T-cell (primary cell): ENCODE results near the gene ARID3A. TPM values are rescaled to one million over a fixed set of nuclear protein-coding genes. Genes with fewer than 3 reads are reported as not detected.

Source experiments
- ATAC-seq, 4 experiments: fragments of 200-7000 bp in 3 of 4; fragments of 150-1000 bp in 1 of 4; cut with Tn5 transposase; replicated peaks in 1 of 4; 1 replicate in 3 of 4; 2 replicates in 1 of 4; pipeline ENCODE4 v1.10.0; 2021; ENCODE audit warnings: moderate library complexity in 3 of 4, mild to moderate bottlenecking in 2 of 4, moderate number of reproducible peaks in 1 of 4
- CTCF ChIA-PET, 2 donors: fragments of 300-600 bp; sonication (Branson Sonifier 250); formaldehyde crosslinking; loops; one replicate each; lab custom pipeline; 2022; ENCODE audit warnings: antibody characterized with exemption in 2 of 2; lab: Charles Lee
- POLR2A ChIA-PET, 2 donors: fragments of 300-600 bp; sonication (Branson Sonifier 250); formaldehyde crosslinking; loops; one replicate each; lab custom pipeline; 2022; ENCODE audit warnings: antibody characterized with exemption in 2 of 2; lab: Charles Lee
- DNase-seq, 35 experiments: peaks; one replicate each; pipeline versions ENCODE4 v3.0.0 to v3.0.0-alpha.2; 2013 to 2023
- H3K27ac ChIP-seq: one replicate; pipeline ENCODE4 v1.5.1; 2013; ENCODE audit warnings: low read length
- H3K27me3 ChIP-seq, 2 experiments: replicated peaks in 1 of 2; 1 replicate in 1 of 2; 2 replicates in 1 of 2; pipeline versions ENCODE4 v1.6.1 to v1.7.0; 2013; ENCODE audit warnings: low read length in 1 of 2, mixed read lengths in 1 of 2; ENCODE audit not compliant: control insufficient read depth in 2 of 2, insufficient read depth in 2 of 2; ENCODE audit errors: extremely low read depth in 1 of 2
- H3K36me3 ChIP-seq, 2 donors: 1 replicate in 1 of 2; 2 replicates in 1 of 2; pipeline versions ENCODE4 v1.6.1 to v1.7.0; 2013; ENCODE audit warnings: low read length in 1 of 2; ENCODE audit not compliant: control insufficient read depth in 2 of 2, insufficient read depth in 1 of 2; ENCODE audit errors: extremely low read depth in 1 of 2
- H3K4me1 ChIP-seq, 2 experiments: 1 replicate in 1 of 2; 2 replicates in 1 of 2; pipeline versions ENCODE4 v1.6.1 to v1.7.0; 2013; ENCODE audit warnings: low read length in 2 of 2, mixed read lengths in 1 of 2; ENCODE audit not compliant: insufficient read depth in 2 of 2, control insufficient read depth in 1 of 2; ENCODE audit errors: extremely low read depth in 1 of 2
- H3K4me3 ChIP-seq, 2 donors: 1 replicate in 1 of 2; 2 replicates in 1 of 2; pipeline versions ENCODE4 v1.5.1 to v1.7.0; 2013; ENCODE audit warnings: mild to moderate bottlenecking in 2 of 2, low read length in 1 of 2, moderate library complexity in 1 of 2; ENCODE audit not compliant: control insufficient read depth in 1 of 2; ENCODE audit errors: extremely low read depth in 1 of 2
- H3K9me3 ChIP-seq: 2 replicates; pipeline ENCODE4 v1.7.0; 2013
- H3K27ac Mint-ChIP-seq, 2 donors: one replicate each; pipeline ENCODE4 v1.8.0; 2020 to 2021; ENCODE audit warnings: mild to moderate bottlenecking in 2 of 2, mixed read lengths in 2 of 2
- H3K27me3 Mint-ChIP-seq, 2 donors: one replicate each; pipeline ENCODE4 v1.8.0; 2021 to 2022; ENCODE audit warnings: mixed read lengths in 2 of 2
- H3K36me3 Mint-ChIP-seq: one replicate; pipeline ENCODE4 v1.8.0; 2021; ENCODE audit warnings: mixed read lengths
- H3K4me1 Mint-ChIP-seq, 3 donors: one replicate each; pipeline ENCODE4 v1.8.0; 2020 to 2022; ENCODE audit warnings: mixed read lengths in 3 of 3, mild to moderate bottlenecking in 1 of 3
- H3K4me3 Mint-ChIP-seq, 3 donors: one replicate each; pipeline ENCODE4 v1.8.0; 2020 to 2022; ENCODE audit warnings: mild to moderate bottlenecking in 3 of 3, mixed read lengths in 3 of 3, moderate library complexity in 3 of 3
- H3K9me3 Mint-ChIP-seq, 3 donors: one replicate each; pipeline ENCODE4 v1.8.0; 2020 to 2022; ENCODE audit warnings: mixed read lengths in 3 of 3
- WGBS: methylation state at CpG from one replicate; pipeline ENCODE4 v1.1.5; 2013; ENCODE audit warnings: missing lambda C conversion rate; ENCODE audit not compliant: insufficient coverage; 5-methylcytosine and 5-hydroxymethylcytosine counted together
- total RNA-seq, 35 experiments: library from RNA in 6 of 35; stranded (reverse) in 6 of 35; fragments of 120-200 nt in 1 of 35; gene quantifications; one replicate each; pipeline versions ENCODE4 v1.2.1 to v1.2.4 and lab custom pipeline; 2013 to 2026

Gene ARID3A
- total RNA-seq, 5 donors from 2014 or later (not counting 1 experiment from before 2014, with no cell fraction given), result 9.8 to 13.2 (median 12.0) TPM

- ATAC-seq (peak in 1 of 4 experiments; percentile 46), DNase-seq (peak in 6 of 35 experiments; percentile 8 to 60 (median 22))
- H3K4me3 Mint-ChIP-seq, result no peak overlapping the region
- H3K4me1 Mint-ChIP-seq, result peaks cover under 1 to 6% (median 2%) of the 10 kb centered on the region in 3 donors
- no peak overlapping the region for H3K27ac Mint-ChIP-seq
- H3K27me3 Mint-ChIP-seq, result no peaks in the 10 kb centered on the region
- H3K27ac ChIP-seq, result no peak overlapping the region
- no peak overlapping the region for H3K4me3 ChIP-seq
- POLR2A ChIA-PET, result no interaction called here
- no peaks in the 10 kb centered on the region for H3K9me3 ChIP-seq
- H3K27me3 ChIP-seq, result no peaks in the 10 kb centered on the region
- CTCF ChIA-PET, result interaction anchor here in 1 of 2 donors (0.7 kb wide), 1 partner anchor 25 kb away, joined by 11 read pairs; no protein-coding TSS in a partner anchor
- no peaks in the 10 kb centered on the region for H3K36me3 Mint-ChIP-seq
- no peaks in the 10 kb centered on the region for H3K9me3 Mint-ChIP-seq
- H3K4me1 ChIP-seq, result peaks cover 0 to 12% of the 10 kb centered on the region in 2 experiments
- peaks cover 0 to 5% of the 10 kb centered on the region in 2 donors for H3K36me3 ChIP-seq
- 76% methylated on average over 43 of the region's 47 CpGs for WGBS
These were observed 22.1 kb downstream of the ARID3A start for GRCh38 chr19:947707-948539.

GRCh38 chr19:948842-949496, 23.1 kb downstream of the ARID3A start:
- Histone ChIP-seq H3K4me1 (peaks cover 2 to 22% of the 10 kb centered on the region in 2 experiments), H3K27ac (no peak overlapping the region), H3K4me3 (no peak overlapping the region), H3K27me3 (no peaks in the 10 kb centered on the region), H3K36me3 (peaks cover 0 to under 1% of the 10 kb centered on the region in 2 donors), H3K9me3 (no peaks in the 10 kb centered on the region)
- Mint-ChIP-seq H3K4me1 (peaks cover 8 to 14% (median 9%) of the 10 kb centered on the region in 3 donors), H3K9me3 (no peaks in the 10 kb centered on the region), H3K36me3 (no peaks in the 10 kb centered on the region), H3K4me3 (no peak overlapping the region), H3K27me3 (no peaks in the 10 kb centered on the region), H3K27ac (no peak overlapping the region)
- 89% methylated on average over 14 of the region's 25 CpGs for WGBS
- CTCF ChIA-PET, result interaction anchor here in 1 of 2 donors (0.7 kb wide), 1 partner anchor 177 kb away, joined by 3 read pairs; no protein-coding TSS in a partner anchor
- POLR2A ChIA-PET, result no interaction called here
- no peak for ATAC-seq
- DNase-seq, result no peak

- Mint-ChIP-seq H3K36me3 (no peaks in the 10 kb centered on the region), H3K27me3 (no peaks in the 10 kb centered on the region), H3K9me3 (no peaks in the 10 kb centered on the region), H3K27ac (no peak overlapping the region), H3K4me3 (no peak overlapping the region), H3K4me1 (peaks cover 9 to 14% (median 9%) of the 10 kb centered on the region in 3 donors)
- Histone ChIP-seq H3K27ac (no peak overlapping the region), H3K4me1 (peaks cover 2 to 28% of the 10 kb centered on the region in 2 experiments), H3K36me3 (no peaks in the 10 kb centered on the region), H3K27me3 (no peaks in the 10 kb centered on the region), H3K9me3 (no peaks in the 10 kb centered on the region), H3K4me3 (no peak overlapping the region)
- no peak for ATAC-seq
- ChIA-PET CTCF (no interaction called here), POLR2A (no interaction called here)
- no peak for DNase-seq
- 96% methylated on average over 8 of the region's 17 CpGs for WGBS
These were observed 24.7 kb downstream of the ARID3A start for GRCh38 chr19:950352-951066.

- Mint-ChIP-seq H3K9me3 (no peaks in the 10 kb centered on the region), H3K4me1 (peaks cover 9 to 14% (median 9%) of the 10 kb centered on the region in 3 donors), H3K27ac (peak overlapping the region in 1 of 2 donors; percentile 22), H3K4me3 (peak overlapping the region; percentile 9 to 53 (median 31)), H3K36me3 (no peaks in the 10 kb centered on the region), H3K27me3 (no peaks in the 10 kb centered on the region)
- H3K27me3 ChIP-seq, result no peaks in the 10 kb centered on the region
- ATAC-seq, result no peak
- no peak overlapping the region for H3K4me3 ChIP-seq
- no peaks in the 10 kb centered on the region for H3K9me3 ChIP-seq
- peaks cover 2 to 28% of the 10 kb centered on the region in 2 experiments for H3K4me1 ChIP-seq
- WGBS, result 86% methylated on average over 6 of the region's 14 CpGs
- H3K27ac ChIP-seq, result no peak overlapping the region
- no peaks in the 10 kb centered on the region for H3K36me3 ChIP-seq
- DNase-seq, result no peak
- CTCF ChIA-PET, result no interaction called here
- POLR2A ChIA-PET, result interaction anchor here in 1 of 2 donors (0.7 kb wide), 1 partner anchor 77 kb away, joined by 5 read pairs; no protein-coding TSS in a partner anchor
These were observed 26.3 kb downstream of the ARID3A start for GRCh38 chr19:952049-952679.

GRCh38 chr19:952680-953444, 27.0 kb downstream of the ARID3A start:
- H3K36me3 Mint-ChIP-seq, result no peaks in the 10 kb centered on the region
- H3K27ac ChIP-seq, result no peak overlapping the region
- no peaks in the 10 kb centered on the region for H3K27me3 ChIP-seq
- H3K4me3 ChIP-seq, result peak overlapping the region in 1 of 2 donors; percentile 46
- H3K27ac Mint-ChIP-seq, result peak overlapping the region; percentile 55 to 73
- DNase-seq (peak in 4 of 35 experiments; percentile 11 to 26 (median 22)), ATAC-seq (peak in 2 of 4 experiments; percentile 30 to 44)
- peak overlapping the region; percentile 57 to 63 (median 61) for H3K4me3 Mint-ChIP-seq
- 82% methylated on average over 4 of the region's 21 CpGs for WGBS
- CTCF ChIA-PET, result no interaction called here
- H3K27me3 Mint-ChIP-seq, result no peaks in the 10 kb centered on the region
- POLR2A ChIA-PET, result interaction anchor here in 1 of 2 donors (0.7 kb wide), 1 partner anchor 78 kb away, joined by 5 read pairs; no protein-coding TSS in a partner anchor
- H3K4me1 Mint-ChIP-seq, result peaks cover 9 to 14% (median 9%) of the 10 kb centered on the region in 3 donors
- no peaks in the 10 kb centered on the region for H3K9me3 ChIP-seq
- no peaks in the 10 kb centered on the region for H3K9me3 Mint-ChIP-seq
- peaks cover 2 to 28% of the 10 kb centered on the region in 2 experiments for H3K4me1 ChIP-seq
- H3K36me3 ChIP-seq, result no peaks in the 10 kb centered on the region
